Fibroblast of lung (primary cell): ENCODE results near the gene CDK6. TPM values are rescaled to one million over a fixed set of nuclear protein-coding genes. Genes with fewer than 3 reads are reported as not detected.

Experiments used
- DNase-seq, 2 donors: peaks; one replicate each; pipeline versions ENCODE4 v3.0.0 to v3.0.0-alpha.2; 2010; ENCODE audit warnings: low read depth in 2 of 2
- H2AFZ ChIP-seq: 2 replicates; pipeline ENCODE4 v1.5.1; 2012; ENCODE audit warnings: low read length, control low read depth, inconsistent platforms
- H3K27ac ChIP-seq: 2 replicates; pipeline ENCODE4 v1.5.1; 2011; ENCODE audit warnings: low read length, control low read depth; ENCODE audit not compliant: insufficient read depth
- H3K27me3 ChIP-seq: 2 replicates; pipeline ENCODE4 v1.5.1; 2011; ENCODE audit warnings: mild to moderate bottlenecking, low read length; ENCODE audit not compliant: control insufficient read depth, insufficient read depth
- H3K36me3 ChIP-seq: 2 replicates; pipeline ENCODE4 v1.5.1; 2011; ENCODE audit warnings: low read length; ENCODE audit not compliant: control insufficient read depth, insufficient read depth
- H3K4me1 ChIP-seq: 2 replicates; pipeline ENCODE4 v1.5.1; 2011; ENCODE audit warnings: low read length; ENCODE audit not compliant: control insufficient read depth, insufficient read depth; ENCODE audit errors: extremely low read depth
- H3K4me2 ChIP-seq: 2 replicates; pipeline ENCODE4 v1.5.1; 2011; ENCODE audit warnings: low read length, control low read depth; ENCODE audit not compliant: insufficient read depth; ENCODE audit errors: extremely low read depth
- H3K4me3 ChIP-seq, 4 experiments: fragments of 200-600 bp in 1 of 4; sonication (generic) in 1 of 4; replicated peaks in 1 of 4; 2 replicates each; pipeline ENCODE4 v1.5.1; 2011 to 2016; ENCODE audit warnings: low read length in 4 of 4, low read depth in 3 of 4, mild to moderate bottlenecking in 3 of 4, control low read depth in 2 of 4, inconsistent platforms in 1 of 4, mixed read lengths in 1 of 4; ENCODE audit not compliant: insufficient read depth in 1 of 4; ENCODE audit errors: control extremely low read depth in 1 of 4
- H3K79me2 ChIP-seq: 2 replicates; pipeline ENCODE4 v1.5.1; 2012; ENCODE audit warnings: mild to moderate bottlenecking, low read length, inconsistent platforms; ENCODE audit not compliant: control insufficient read depth, insufficient read depth
- H3K9ac ChIP-seq: 2 replicates; pipeline ENCODE4 v1.5.1; 2011; ENCODE audit warnings: mild to moderate bottlenecking, low read length, control low read depth; ENCODE audit not compliant: insufficient read depth
- H3K9me3 ChIP-seq: 2 replicates; pipeline ENCODE4 v1.5.1; 2012; ENCODE audit warnings: low read depth, low read length; ENCODE audit not compliant: control insufficient read depth, insufficient read depth
- H4K20me1 ChIP-seq: 2 replicates; pipeline ENCODE4 v1.5.1; 2011; ENCODE audit warnings: low read length; ENCODE audit not compliant: control insufficient read depth, insufficient read depth; ENCODE audit errors: extremely low read depth
- EZH2 ChIP-seq: IDR thresholded peaks from 2 replicates; pipeline ENCODE4 v1.5.1; 2012; ENCODE audit warnings: low read length, control low read depth, mild to moderate bottlenecking; ENCODE audit errors: missing control alignments
- polyA plus RNA-seq, 2 donors: library from polyadenylated mRNA; depleted of rRNA in 1 of 2; stranded (reverse) in 1 of 2; unstranded in 1 of 2; fragments of >200 nt; gene quantifications; 2 replicates each; pipeline ENCODE4 v1.2.1, GENCODE V29; 2011 to 2012; ENCODE audit warnings: missing spikeins in 1 of 2
- total RNA-seq: library from RNA; depleted of rRNA; stranded (reverse); fragments of >200 nt; gene quantifications from 2 replicates; pipeline ENCODE4 v1.2.1, GENCODE V29; 2014
- TF ChIP-seq, protein P1 (sequence below), 2 donors: IDR thresholded peaks in 1 of 2; conservative IDR thresholded peaks in 1 of 2; 1 replicate in 1 of 2; 2 replicates in 1 of 2; pipeline ENCODE4 v1.5.1; 2011 to 2012; ENCODE audit warnings: low read length in 2 of 2, control low read depth in 1 of 2, inconsistent platforms in 1 of 2, low read depth in 1 of 2, mild to moderate bottlenecking in 1 of 2

CDK6 gene
- total and polyA plus RNA-seq, 2 donors (not counting 1 experiment from before 2014, with no cell fraction given), result 17.8 to 19.2 TPM

DNA sequence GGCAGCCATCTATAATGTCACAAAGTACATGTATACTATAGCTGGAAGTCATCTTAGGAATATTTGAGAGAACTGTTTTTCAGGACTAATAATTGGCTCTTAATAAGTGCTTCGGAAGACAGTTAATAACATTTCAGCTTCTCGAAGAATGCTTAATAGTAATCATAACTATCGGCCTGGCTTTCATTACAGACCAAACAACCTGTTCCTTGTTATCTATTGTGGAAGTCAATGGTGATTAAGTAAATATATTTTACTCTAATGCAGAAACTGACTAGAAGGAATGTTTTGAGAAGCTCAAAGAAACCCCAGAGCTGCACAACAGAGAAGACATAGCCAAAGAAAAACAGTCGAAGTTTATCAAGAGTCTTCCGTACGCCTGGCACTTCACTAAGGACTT is 139.4 kb downstream of the CDK6 start:
- DNase-seq, result peak in 1 of 2 donors; percentile 28
- Histone ChIP-seq H3K27me3 (no peaks in the 10 kb centered on the region), H3K9ac (no peak overlapping the region), H3K27ac (peak overlapping the region; percentile 88), H4K20me1 (no peaks in the 10 kb centered on the region), H3K36me3 (no peaks in the 10 kb centered on the region), H3K4me1 (peaks cover 23% of the 10 kb centered on the region), H3K4me2 (peak overlapping the region; percentile 33), H2AFZ (no peak overlapping the region), H3K4me3 (no peak overlapping the region), H3K79me2 (peaks cover 33% of the 10 kb centered on the region), H3K9me3 (no peaks in the 10 kb centered on the region)
- TF ChIP-seq, protein P1, sequence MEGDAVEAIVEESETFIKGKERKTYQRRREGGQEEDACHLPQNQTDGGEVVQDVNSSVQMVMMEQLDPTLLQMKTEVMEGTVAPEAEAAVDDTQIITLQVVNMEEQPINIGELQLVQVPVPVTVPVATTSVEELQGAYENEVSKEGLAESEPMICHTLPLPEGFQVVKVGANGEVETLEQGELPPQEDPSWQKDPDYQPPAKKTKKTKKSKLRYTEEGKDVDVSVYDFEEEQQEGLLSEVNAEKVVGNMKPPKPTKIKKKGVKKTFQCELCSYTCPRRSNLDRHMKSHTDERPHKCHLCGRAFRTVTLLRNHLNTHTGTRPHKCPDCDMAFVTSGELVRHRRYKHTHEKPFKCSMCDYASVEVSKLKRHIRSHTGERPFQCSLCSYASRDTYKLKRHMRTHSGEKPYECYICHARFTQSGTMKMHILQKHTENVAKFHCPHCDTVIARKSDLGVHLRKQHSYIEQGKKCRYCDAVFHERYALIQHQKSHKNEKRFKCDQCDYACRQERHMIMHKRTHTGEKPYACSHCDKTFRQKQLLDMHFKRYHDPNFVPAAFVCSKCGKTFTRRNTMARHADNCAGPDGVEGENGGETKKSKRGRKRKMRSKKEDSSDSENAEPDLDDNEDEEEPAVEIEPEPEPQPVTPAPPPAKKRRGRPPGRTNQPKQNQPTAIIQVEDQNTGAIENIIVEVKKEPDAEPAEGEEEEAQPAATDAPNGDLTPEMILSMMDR (conservative IDR thresholded peaks at IDR 0.05 in 1 of 2, IDR thresholded peaks at IDR 0.05 in 1 of 2; ENCODE audit: low read depth in 1 of 2, low read length in 2 of 2), result no peak
- TF ChIP-seq EZH2, result no peak

DNA sequence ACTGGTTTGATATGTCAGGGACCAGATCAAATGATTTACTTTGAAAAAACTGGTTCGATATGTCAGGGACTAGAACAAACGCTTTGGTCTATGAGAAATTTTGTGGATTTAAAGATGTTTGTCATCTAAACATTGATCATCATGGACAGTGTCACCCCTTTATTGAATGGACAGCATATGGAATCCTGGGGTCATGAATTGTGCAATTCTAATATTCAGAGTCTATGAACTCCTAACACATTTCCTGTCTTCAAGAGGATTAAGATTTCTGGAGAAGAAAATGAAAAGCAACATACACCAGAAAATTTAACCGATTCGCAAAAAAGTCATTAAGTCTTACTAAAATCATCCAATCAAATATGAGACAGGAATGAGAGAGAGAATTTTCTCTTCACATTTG is 139.8 kb downstream of the CDK6 start:
- TF ChIP-seq EZH2, result no peak
- TF ChIP-seq, protein P1 (conservative IDR thresholded peaks at IDR 0.05 in 1 of 2, IDR thresholded peaks at IDR 0.05 in 1 of 2; ENCODE audit: low read depth in 1 of 2, low read length in 2 of 2), result no peak
- no peak overlapping the region for H2AFZ ChIP-seq
- no peak overlapping the region for H3K9ac ChIP-seq
- DNase-seq, result no peak
- H3K36me3 ChIP-seq, result no peaks in the 10 kb centered on the region
- no peaks in the 10 kb centered on the region for H3K9me3 ChIP-seq
- H3K4me1 ChIP-seq, result peaks cover 26% of the 10 kb centered on the region
- peak overlapping the region in 1 of 4 experiments; percentile 74 for H3K4me3 ChIP-seq
- H3K79me2 ChIP-seq, result peaks cover 33% of the 10 kb centered on the region
- H3K4me2 ChIP-seq, result peak overlapping the region; percentile 33
- no peaks in the 10 kb centered on the region for H4K20me1 ChIP-seq
- H3K27me3 ChIP-seq, result no peaks in the 10 kb centered on the region
- peak overlapping the region; percentile 95 for H3K27ac ChIP-seq

DNA sequence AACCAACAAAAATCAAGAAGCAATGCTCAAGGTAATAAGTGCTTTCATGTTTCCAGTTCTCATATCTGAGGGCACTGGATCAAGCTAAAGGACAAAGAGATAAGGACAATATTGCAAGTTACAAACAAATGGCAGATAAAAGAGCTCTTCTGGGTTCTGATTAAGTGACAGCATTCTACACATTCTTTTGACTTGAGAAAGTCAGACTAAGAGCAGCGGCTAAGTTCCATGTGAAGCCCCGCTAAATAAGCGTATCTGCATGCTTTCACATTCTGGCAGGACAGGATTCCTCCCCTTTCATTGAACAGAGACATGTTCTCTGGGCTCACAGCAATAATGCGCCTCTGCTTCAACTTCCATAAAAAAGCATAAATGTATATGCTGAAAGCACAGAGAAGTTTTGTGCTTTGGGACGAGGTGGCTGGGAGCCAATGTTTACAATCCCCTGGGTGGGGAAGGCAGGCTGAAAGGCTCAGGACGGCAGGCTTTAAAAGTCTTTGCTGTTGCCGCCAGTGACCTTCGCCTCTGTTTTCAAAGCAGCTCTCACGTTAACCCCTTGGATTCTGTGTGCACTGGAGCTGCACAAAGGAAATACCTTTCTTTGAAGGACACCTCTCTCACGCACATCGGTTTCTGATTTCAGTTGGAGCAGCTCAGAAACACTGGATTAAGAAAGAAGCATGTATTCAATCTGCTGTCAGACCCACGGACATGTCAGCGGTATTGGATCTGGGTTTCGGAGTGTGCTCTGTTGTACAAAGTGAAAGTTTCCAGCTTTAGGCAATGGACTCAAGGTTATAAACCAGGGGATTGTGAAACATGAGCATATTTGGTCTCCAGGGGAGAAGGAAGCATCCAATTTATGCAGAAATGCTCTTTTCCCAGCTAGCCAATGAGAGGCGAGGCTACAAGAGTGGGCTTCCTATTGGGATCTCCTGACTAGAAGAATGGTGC is 140.8 kb downstream of the CDK6 start:
- TF ChIP-seq EZH2, result no peak
- TF ChIP-seq, protein P1 (conservative IDR thresholded peaks at IDR 0.05 in 1 of 2, IDR thresholded peaks at IDR 0.05 in 1 of 2; ENCODE audit: low read depth in 1 of 2, low read length in 2 of 2), result no peak
- Histone ChIP-seq H3K9ac (peak overlapping the region; percentile 72), H2AFZ (peak overlapping the region; percentile 52)

More for the DNA sequence above, 140.8 kb downstream of the CDK6 start:
- H4K20me1 ChIP-seq, result no peaks in the 10 kb centered on the region
- H3K79me2 ChIP-seq, result peaks cover 28% of the 10 kb centered on the region
- DNase-seq, result peak; percentile 89 to 94
- H3K27me3 ChIP-seq, result no peaks in the 10 kb centered on the region
- H3K4me3 ChIP-seq, result peak overlapping the region; percentile 57 to 74 (median 70)
- no peaks in the 10 kb centered on the region for H3K9me3 ChIP-seq
- H3K36me3 ChIP-seq, result no peaks in the 10 kb centered on the region
- peaks cover 26% of the 10 kb centered on the region for H3K4me1 ChIP-seq
- peak overlapping the region; percentile 100 for H3K4me2 ChIP-seq
- peak overlapping the region; percentile 95 for H3K27ac ChIP-seq
